ENCODE data around the gene PPP4R3B. TPM values are rescaled to one million over a fixed set of nuclear protein-coding genes. Genes with fewer than 3 reads are reported as not detected.

PPP4R3B gene
- total RNA-seq (2022; extraction: Qiagen RNA extraction) = 26.4 to 36.8 TPM (median 31.0 TPM) in 5 replicates

DNA sequence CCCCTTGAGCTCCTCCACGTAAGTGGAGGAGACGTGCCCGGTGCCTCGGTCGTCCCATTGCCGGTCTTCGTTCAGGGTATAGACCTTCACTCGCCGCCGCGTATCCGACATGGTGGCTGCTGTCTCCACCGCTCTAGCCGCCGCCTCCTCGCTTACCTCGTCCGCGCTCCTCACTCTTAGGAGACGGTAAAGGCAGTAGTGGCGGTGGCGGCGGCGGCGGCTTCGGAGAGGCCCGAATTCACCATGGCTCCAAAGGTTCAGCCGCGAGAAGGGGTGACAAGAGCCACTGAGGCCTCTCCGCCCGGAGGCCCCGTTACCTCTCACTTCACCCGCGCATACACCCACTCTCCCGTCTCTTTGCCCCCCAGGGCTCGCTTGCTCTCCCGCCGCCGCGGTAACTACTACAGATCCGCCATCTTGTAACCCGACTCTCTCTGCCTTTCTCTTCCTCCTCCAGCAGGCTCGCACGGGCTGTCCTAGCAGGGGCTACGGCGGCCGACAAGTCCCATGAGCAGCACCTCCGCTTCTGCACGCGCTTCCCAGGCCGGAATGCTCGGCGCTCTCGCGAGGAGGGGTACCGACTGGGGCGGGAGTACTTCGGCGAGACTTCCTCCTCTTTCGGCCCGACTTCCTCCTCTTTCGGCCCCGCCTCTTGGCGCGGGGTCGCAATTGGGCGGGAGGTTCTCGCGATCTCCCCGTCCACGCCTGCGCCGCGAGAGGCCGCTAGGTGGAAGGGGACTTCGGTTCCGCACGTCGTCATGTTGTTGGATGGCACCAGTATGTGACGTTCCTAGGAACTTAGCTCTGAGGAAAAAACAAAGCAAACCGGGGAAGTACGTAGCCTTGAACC, at the start of gene PPP4R3B:
TSS of gene PPP4R3B (minus strand) at position 448 of the 850 bp plus-strand sequence. CDS start at position 111, 337 bp downstream.

Other genes starting within 250 kb of the PPP4R3B start
- gene CCDC88A, start 197.8 kb downstream of the PPP4R3B start, total RNA-seq (2022; extraction: Qiagen RNA extraction) = 18.3 to 26.7 TPM (median 22.4 TPM) in 5 replicates
- 43.4 to 51.5 TPM (median 48.5 TPM) in 5 replicates for gene CFAP36, start 97.9 kb downstream of the PPP4R3B start, total RNA-seq (2022; extraction: Qiagen RNA extraction)
- 28.1 to 38.2 TPM (median 32.6 TPM) in 5 replicates for gene PNPT1, start 76.2 kb upstream of the PPP4R3B start, total RNA-seq (2022; extraction: Qiagen RNA extraction)